Parathyroid adenoma (tissue), 2 donors: Measurements from ENCODE around the gene KAT2A.
A peak's percentile ranks its signal among the peaks of the same experiment; 100 is the strongest.

ENCODE experiments used
- H2AFZ ChIP-seq: fragments of 300-600 bp; sonication (generic); one replicate; pipeline ENCODE4 v1.7.0; 2017; ENCODE audit warnings: antibody characterized with exemption, mild to moderate bottlenecking
- H3K27ac ChIP-seq: fragments of 300-600 bp; sonication (generic); one replicate; pipeline ENCODE4 v1.7.0; 2017
- H3K27me3 ChIP-seq: fragments of 300-600 bp; sonication (generic); one replicate; pipeline ENCODE4 v1.7.0; 2017; ENCODE audit warnings: low read length; ENCODE audit not compliant: control insufficient read depth, insufficient read depth
- H3K36me3 ChIP-seq: fragments of 300-600 bp; sonication (generic); one replicate; pipeline ENCODE4 v1.7.0; 2017; ENCODE audit warnings: low read length; ENCODE audit not compliant: control insufficient read depth, insufficient read depth
- H3K4me1 ChIP-seq: fragments of 300-600 bp; sonication (generic); one replicate; pipeline ENCODE4 v1.7.0; 2017; ENCODE audit warnings: control low read depth
- H3K4me2 ChIP-seq: fragments of 300-600 bp; sonication (generic); one replicate; pipeline ENCODE4 v1.7.0; 2017; ENCODE audit warnings: low read length
- H3K4me3 ChIP-seq: fragments of 300-600 bp; sonication (generic); one replicate; pipeline ENCODE4 v1.7.0; 2017; ENCODE audit warnings: low read depth, low read length
- H3K79me2 ChIP-seq: fragments of 300-600 bp; sonication (generic); one replicate; pipeline ENCODE4 v1.7.0; 2017; ENCODE audit warnings: control low read depth
- H3K9ac ChIP-seq: fragments of 300-600 bp; sonication (generic); one replicate; pipeline ENCODE4 v1.7.0; 2017; ENCODE audit warnings: mild to moderate bottlenecking
- H3K9me3 ChIP-seq: fragments of 300-600 bp; sonication (generic); one replicate; pipeline ENCODE4 v1.7.0; 2017; ENCODE audit warnings: low read length; ENCODE audit not compliant: control insufficient read depth
- CTCF ChIP-seq: fragments of 300-600 bp; sonication (generic); IDR thresholded peaks from one replicate; pipeline ENCODE4 v1.7.0; 2017; ENCODE audit warnings: antibody characterized with exemption, mild to moderate bottlenecking
- donor health status: primary hyperparathyroidism.

Gene KAT2A

GRCh38 chr17:42135664-42136653 lies 14.8 kb upstream of the KAT2A start:
- Histone ChIP-seq H2AFZ (no peak overlapping the region), H3K4me2 (peak overlapping the region; percentile 5), H3K27me3 (no peaks in the 10 kb centered on the region), H3K9ac (no peak overlapping the region), H3K79me2 (peaks cover 56% of the 10 kb centered on the region), H3K9me3 (no peaks in the 10 kb centered on the region), H3K36me3 (no peaks in the 10 kb centered on the region), H3K27ac (peak overlapping the region; percentile 15), H3K4me1 (peaks cover 18% of the 10 kb centered on the region), H3K4me3 (peak overlapping the region; percentile 3)
- TF ChIP-seq CTCF = no peak

- H3K4me1 ChIP-seq = peaks cover 22% of the 10 kb centered on the region
- H3K36me3 ChIP-seq = no peaks in the 10 kb centered on the region
- H3K4me2 ChIP-seq = peak overlapping the region; percentile 3
- H3K27me3 ChIP-seq = no peaks in the 10 kb centered on the region
- no peak overlapping the region for H3K4me3 ChIP-seq
- peaks cover 50% of the 10 kb centered on the region for H3K79me2 ChIP-seq
- H3K9me3 ChIP-seq = no peaks in the 10 kb centered on the region
- no peak overlapping the region for H3K9ac ChIP-seq
- H2AFZ ChIP-seq = no peak overlapping the region
- TF ChIP-seq CTCF = no peak
- no peak overlapping the region for H3K27ac ChIP-seq
Measured at GRCh38 chr17:42135151-42135550, 14.0 kb upstream of the KAT2A start.

DNA sequence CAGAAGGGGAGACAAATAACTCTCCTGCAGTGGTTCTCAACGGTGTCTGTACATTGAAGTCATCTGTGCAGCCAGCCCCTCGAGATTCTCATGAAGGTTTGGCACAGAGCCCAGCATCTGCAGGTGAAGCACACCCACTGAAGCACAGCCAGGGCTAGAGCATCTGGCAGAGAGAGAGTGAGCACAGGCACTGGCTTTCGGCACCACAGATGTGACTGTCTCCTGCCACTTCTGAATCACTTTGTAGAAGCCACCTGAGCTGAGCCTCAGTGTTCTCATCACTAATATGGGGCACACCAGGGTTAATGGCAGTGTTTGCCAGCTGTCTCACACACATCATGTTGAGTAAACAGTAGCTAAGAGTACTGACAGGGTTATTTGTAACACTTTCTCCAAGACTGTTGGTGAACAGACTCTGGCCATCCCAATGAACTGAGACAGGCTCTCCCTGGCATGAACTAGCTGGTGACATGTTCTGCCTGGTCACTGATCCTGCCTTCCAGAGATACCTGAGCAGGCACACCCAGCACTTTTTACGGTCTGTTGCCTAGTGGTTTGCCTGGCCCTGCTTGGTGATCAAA lies 12.4 kb upstream of the KAT2A start:
- H3K4me2 ChIP-seq = no peak overlapping the region
- no peaks in the 10 kb centered on the region for H3K9me3 ChIP-seq
- no peaks in the 10 kb centered on the region for H3K27me3 ChIP-seq
- peaks cover 36% of the 10 kb centered on the region for H3K79me2 ChIP-seq
- H3K4me3 ChIP-seq = no peak overlapping the region
- TF ChIP-seq CTCF = no peak
- H2AFZ ChIP-seq = no peak overlapping the region
- H3K27ac ChIP-seq = peak overlapping the region; percentile 40
- H3K9ac ChIP-seq = no peak overlapping the region
- H3K4me1 ChIP-seq = peaks cover 22% of the 10 kb centered on the region
- no peaks in the 10 kb centered on the region for H3K36me3 ChIP-seq

GRCh38 chr17:42132941-42133340 lies 11.8 kb upstream of the KAT2A start:
- Histone ChIP-seq H3K9ac (no peak overlapping the region), H3K36me3 (no peaks in the 10 kb centered on the region), H3K27me3 (no peaks in the 10 kb centered on the region), H3K4me2 (peak overlapping the region; percentile 3), H2AFZ (no peak overlapping the region), H3K27ac (peak overlapping the region; percentile 40), H3K4me3 (no peak overlapping the region), H3K4me1 (peaks cover 22% of the 10 kb centered on the region), H3K79me2 (peaks cover 30% of the 10 kb centered on the region), H3K9me3 (no peaks in the 10 kb centered on the region)
- no peak for TF ChIP-seq CTCF
